ENCODE data around the gene TEPSIN. TPM values are rescaled to one million over a fixed set of nuclear protein-coding genes. Genes with fewer than 3 reads are reported as not detected.
A peak's percentile ranks its signal among the peaks of the same experiment; 100 is the strongest.

TEPSIN gene
- total RNA-seq, 2 experiments from 2014 or later, result 21.7 to 25.9 TPM

GRCh38 chr17:81245665-81246342 is 6.9 kb upstream of the TEPSIN start:
- CTCF ChIA-PET, result interaction anchor here (0.6 to 2.1 kb wide), 2 partner anchors 104 to 239 kb away, joined by 4 to 5 read pairs; no protein-coding TSS in a partner anchor
- H3K4me1 Mint-ChIP-seq (ENCODE audit: low read depth), result peaks cover 15% of the 10 kb centered on the region
- DNase-seq, result no peak
- H3K36me3 Mint-ChIP-seq (ENCODE audit: low read depth), result peaks cover 9% of the 10 kb centered on the region
- intact Hi-C loops (cut with micrococcal nuclease), result no loop called here
- no peaks in the 10 kb centered on the region for H3K9me3 Mint-ChIP-seq
- H3K27me3 Mint-ChIP-seq (ENCODE audit: low read depth), result no peaks in the 10 kb centered on the region
- H3K4me3 Mint-ChIP-seq, result no peak overlapping the region
- H3K27ac Mint-ChIP-seq, result no peak overlapping the region

- CTCF ChIA-PET, result interaction anchor here (0.6 to 2.1 kb wide), 2 partner anchors 103 to 240 kb away, joined by 4 to 5 read pairs; no protein-coding TSS in a partner anchor
- peaks cover 20% of the 10 kb centered on the region for H3K4me1 Mint-ChIP-seq (ENCODE audit: low read depth)
- no peak overlapping the region for H3K27ac Mint-ChIP-seq
- H3K4me3 Mint-ChIP-seq, result no peak overlapping the region
- intact Hi-C loops (cut with micrococcal nuclease), result no loop called here
- H3K9me3 Mint-ChIP-seq, result no peaks in the 10 kb centered on the region
- no peaks in the 10 kb centered on the region for H3K27me3 Mint-ChIP-seq (ENCODE audit: low read depth)
- no peak for DNase-seq
- peaks cover 10% of the 10 kb centered on the region for H3K36me3 Mint-ChIP-seq (ENCODE audit: low read depth)
Measured at GRCh38 chr17:81245024-81245664, 6.3 kb upstream of the TEPSIN start.

GRCh38 chr17:81244358-81245023 is 5.6 kb upstream of the TEPSIN start:
- no peak for DNase-seq
- H3K9me3 Mint-ChIP-seq, result no peaks in the 10 kb centered on the region
- H3K27me3 Mint-ChIP-seq (ENCODE audit: low read depth), result no peaks in the 10 kb centered on the region
- intact Hi-C loops (cut with micrococcal nuclease), result no loop called here
- H3K4me1 Mint-ChIP-seq (ENCODE audit: low read depth), result peaks cover 23% of the 10 kb centered on the region
- H3K36me3 Mint-ChIP-seq (ENCODE audit: low read depth), result peaks cover 15% of the 10 kb centered on the region
- H3K4me3 Mint-ChIP-seq, result no peak overlapping the region
- H3K27ac Mint-ChIP-seq, result no peak overlapping the region
- CTCF ChIA-PET, result interaction anchor here (2.1 kb wide), 1 partner anchor 240 kb away, joined by 4 read pairs; no protein-coding TSS in a partner anchor

- Mint-ChIP-seq H3K4me3 (no peak overlapping the region), H3K27ac (no peak overlapping the region), H3K36me3 (ENCODE audit: low read depth) (peaks cover 15% of the 10 kb centered on the region), H3K9me3 (no peaks in the 10 kb centered on the region), H3K27me3 (ENCODE audit: low read depth) (no peaks in the 10 kb centered on the region), H3K4me1 (ENCODE audit: low read depth) (peaks cover 23% of the 10 kb centered on the region)
- intact Hi-C loops (cut with micrococcal nuclease), result no loop called here
- CTCF ChIA-PET, result no interaction called here
- DNase-seq, result no peak
Measured at GRCh38 chr17:81243333-81243664, 4.4 kb upstream of the TEPSIN start.

GRCh38 chr17:81242421-81243332 is 3.8 kb upstream of the TEPSIN start:
- H3K36me3 Mint-ChIP-seq (ENCODE audit: low read depth), result peaks cover 15% of the 10 kb centered on the region
- CTCF ChIA-PET, result interaction anchor here (1.4 kb wide), 1 partner anchor 99 kb away, joined by 5 read pairs; no protein-coding TSS in a partner anchor
- peak overlapping the region; percentile 24 for H3K4me3 Mint-ChIP-seq
- no peaks in the 10 kb centered on the region for H3K27me3 Mint-ChIP-seq (ENCODE audit: low read depth)
- H3K9me3 Mint-ChIP-seq, result no peaks in the 10 kb centered on the region
- no peak for DNase-seq
- H3K27ac Mint-ChIP-seq, result no peak overlapping the region
- H3K4me1 Mint-ChIP-seq (ENCODE audit: low read depth), result peaks cover 27% of the 10 kb centered on the region
- intact Hi-C loops (cut with micrococcal nuclease), result no loop called here

GRCh38 chr17:81241648-81242420 is 3.0 kb upstream of the TEPSIN start:
- intact Hi-C loops (cut with micrococcal nuclease), result loop anchor here (1.0 kb wide), 2 partner anchors 100 to 141 kb away; no protein-coding TSS in a partner anchor
- CTCF ChIA-PET, result interaction anchor here (1.4 kb wide), 1 partner anchor 99 kb away, joined by 5 read pairs; no protein-coding TSS in a partner anchor
- Mint-ChIP-seq H3K4me3 (peak overlapping the region; percentile 32), H3K27me3 (ENCODE audit: low read depth) (no peaks in the 10 kb centered on the region), H3K9me3 (no peaks in the 10 kb centered on the region), H3K36me3 (ENCODE audit: low read depth) (peaks cover 14% of the 10 kb centered on the region), H3K4me1 (ENCODE audit: low read depth) (peaks cover 36% of the 10 kb centered on the region), H3K27ac (no peak overlapping the region)
- DNase-seq, result peak; percentile 70

GRCh38 chr17:81241203-81241602 is 2.3 kb upstream of the TEPSIN start:
- Mint-ChIP-seq H3K4me3 (peak overlapping the region; percentile 90), H3K27ac (no peak overlapping the region), H3K36me3 (ENCODE audit: low read depth) (peaks cover 14% of the 10 kb centered on the region), H3K27me3 (ENCODE audit: low read depth) (no peaks in the 10 kb centered on the region), H3K4me1 (ENCODE audit: low read depth) (peaks cover 37% of the 10 kb centered on the region), H3K9me3 (no peaks in the 10 kb centered on the region)
- DNase-seq, result no peak
- intact Hi-C loops (cut with micrococcal nuclease), result loop anchor here (1.0 kb wide), 2 partner anchors 99 to 140 kb away; no protein-coding TSS in a partner anchor
- CTCF ChIA-PET, result interaction anchor here (1.3 kb wide), 1 partner anchor 51 kb away, joined by 4 read pairs; no protein-coding TSS in a partner anchor

GRCh38 chr17:81240761-81241160 is 1.9 kb upstream of the TEPSIN start:
- Mint-ChIP-seq H3K36me3 (ENCODE audit: low read depth) (peaks cover 14% of the 10 kb centered on the region), H3K27ac (no peak overlapping the region)
- CTCF ChIA-PET, result interaction anchor here (0.7 to 1.3 kb wide), 3 partner anchors 51 to 649 kb away, joined by 3 to 6 read pairs (median 4); no protein-coding TSS in a partner anchor

GRCh38 chr17:81239714-81240555 is 1.1 kb upstream of the TEPSIN start:
- Mint-ChIP-seq H3K27me3 (ENCODE audit: low read depth) (no peaks in the 10 kb centered on the region), H3K9me3 (no peaks in the 10 kb centered on the region), H3K4me1 (ENCODE audit: low read depth) (peaks cover 39% of the 10 kb centered on the region), H3K4me3 (peak overlapping the region; percentile 90), H3K27ac (peak overlapping the region; percentile 96), H3K36me3 (ENCODE audit: low read depth) (peaks cover 14% of the 10 kb centered on the region)
- intact Hi-C loops (cut with micrococcal nuclease), result loop anchor here (1.0 to 5.0 kb wide), 6 partner anchors 17 to 1138 kb away; partner anchors contain the start of genes GAA and SLC38A10
- peak; percentile 64 for DNase-seq
- CTCF ChIA-PET, result interaction anchor here (0.7 to 1.3 kb wide), 4 partner anchors 52 to 650 kb away, joined by 3 to 6 read pairs (median 4); no protein-coding TSS in a partner anchor

More at GRCh38 chr17:81240761-81241160, 1.9 kb upstream of the TEPSIN start:
- Mint-ChIP-seq H3K4me1 (ENCODE audit: low read depth) (peaks cover 39% of the 10 kb centered on the region), H3K27me3 (ENCODE audit: low read depth) (no peaks in the 10 kb centered on the region), H3K9me3 (no peaks in the 10 kb centered on the region), H3K4me3 (peak overlapping the region; percentile 90)
- intact Hi-C loops (cut with micrococcal nuclease), result loop anchor here (1.0 kb wide), 2 partner anchors 98 to 139 kb away; no protein-coding TSS in a partner anchor
- DNase-seq, result no peak

GRCh38 chr17:81238490-81238814 is 403 bp downstream of the TEPSIN start:
- intact Hi-C loops (cut with micrococcal nuclease), result loop anchor here (2.0 to 5.0 kb wide), 4 partner anchors 56 to 1136 kb away; partner anchors contain the start of genes GAA and SLC38A10
- DNase-seq, result no peak
- Mint-ChIP-seq H3K36me3 (ENCODE audit: low read depth) (peaks cover 14% of the 10 kb centered on the region), H3K27ac (no peak overlapping the region), H3K27me3 (ENCODE audit: low read depth) (no peaks in the 10 kb centered on the region), H3K9me3 (no peaks in the 10 kb centered on the region), H3K4me1 (ENCODE audit: low read depth) (peaks cover 37% of the 10 kb centered on the region), H3K4me3 (peak overlapping the region; percentile 90)
- CTCF ChIA-PET, result interaction anchor here (0.6 to 1.3 kb wide), 3 partner anchors 137 to 246 kb away, joined by 4 to 5 read pairs (median 4); no protein-coding TSS in a partner anchor
